ENCODE data around the gene HPS3. TPM values are rescaled to one million over a fixed set of nuclear protein-coding genes. Genes with fewer than 3 reads are reported as not detected.
A peak's percentile ranks its signal among the peaks of the same experiment; 100 is the strongest.

HPS3 gene
- total RNA-seq, 4 donors from 2014 or later, result 17.8 to 39.5 (median 24.7) TPM

GRCh38 chr3:149134575-149134974 is 5.1 kb downstream of the HPS3 start:
- no peaks in the 10 kb centered on the region for H3K9me3 ChIP-seq
- no peaks in the 10 kb centered on the region for H3K27me3 ChIP-seq
- H3K36me3 ChIP-seq, result no peaks in the 10 kb centered on the region
- H3K27ac ChIP-seq, result peak overlapping the region; percentile 30 to 88 (median 60)
- TF ChIP-seq EP300 (IDR thresholded peaks at IDR 0.05), result peak in 1 of 2 donors; percentile 68
- no peak for TF ChIP-seq POLR2A (IDR thresholded peaks at IDR 0.05)
- no peak for DNase-seq (ENCODE audit: low spot score in 2 of 2)
- WGBS, 2 donors, result 13 to 15% methylated on average over 3 of the region's 3 CpGs
- peaks cover 0 to 55% (median 30%) of the 10 kb centered on the region in 4 donors for H3K4me1 ChIP-seq
- H3K4me3 ChIP-seq, result no peak overlapping the region

- peaks cover 0 to 51% (median 0%) of the 10 kb centered on the region in 3 donors for H3K36me3 ChIP-seq
- no peak overlapping the region for H3K4me3 ChIP-seq
- TF ChIP-seq EP300 (IDR thresholded peaks at IDR 0.05), result no peak
- TF ChIP-seq POLR2A (IDR thresholded peaks at IDR 0.05), result no peak
- no peak for TF ChIP-seq CTCF (IDR thresholded peaks at IDR 0.05)
- no peak for DNase-seq (ENCODE audit: low spot score in 2 of 2)
- WGBS, 2 donors, result 68 to 70% methylated on average over 4 of the region's 4 CpGs
- peak overlapping the region in 1 of 4 donors; percentile 13 for H3K27ac ChIP-seq
- no peaks in the 10 kb centered on the region for H3K9me3 ChIP-seq
- H3K27me3 ChIP-seq, result no peaks in the 10 kb centered on the region
- peaks cover 0 to 3% (median 0%) of the 10 kb centered on the region in 4 donors for H3K4me1 ChIP-seq
Measured at GRCh38 chr3:149142682-149143081, 13.2 kb downstream of the HPS3 start.

- H3K4me1 ChIP-seq, result peaks cover 0 to 3% (median 0%) of the 10 kb centered on the region in 4 donors
- no peak for TF ChIP-seq POLR2A (IDR thresholded peaks at IDR 0.05)
- TF ChIP-seq CTCF (IDR thresholded peaks at IDR 0.05), result no peak
- no peak for TF ChIP-seq EP300 (IDR thresholded peaks at IDR 0.05)
- H3K27ac ChIP-seq, result peak overlapping the region in 2 of 4 donors; percentile 12 to 53
- H3K27me3 ChIP-seq, result no peaks in the 10 kb centered on the region
- H3K4me3 ChIP-seq, result no peak overlapping the region
- H3K36me3 ChIP-seq, result peaks cover 0 to 76% (median 3%) of the 10 kb centered on the region in 3 donors
- H3K9me3 ChIP-seq, result no peaks in the 10 kb centered on the region
- no peak for DNase-seq (ENCODE audit: low spot score in 2 of 2)
- WGBS, 2 donors, result 75 to 77% methylated on average over 2 of the region's 2 CpGs
Measured at GRCh38 chr3:149145356-149145755, 15.9 kb downstream of the HPS3 start.

- Histone ChIP-seq H3K4me1 (peaks cover 0 to 3% (median 0%) of the 10 kb centered on the region in 4 donors), H3K36me3 (peaks cover 0 to 82% (median 7%) of the 10 kb centered on the region in 3 donors), H3K27ac (peak overlapping the region in 3 of 4 donors; percentile 23 to 51 (median 36)), H3K27me3 (no peaks in the 10 kb centered on the region), H3K9me3 (no peaks in the 10 kb centered on the region), H3K4me3 (no peak overlapping the region)
- WGBS, 2 donors, result 79 to 88% methylated on average over 1 of the region's 1 CpG
- TF ChIP-seq EP300 (IDR thresholded peaks at IDR 0.05) (peak; percentile 13 to 69), POLR2A (IDR thresholded peaks at IDR 0.05) (no peak)
- no peak for DNase-seq (ENCODE audit: low spot score in 2 of 2)
Measured at GRCh38 chr3:149145974-149146373, 16.5 kb downstream of the HPS3 start.

- 98 to 99% methylated on average over 6 of the region's 6 CpGs for WGBS, 2 donors
- TF ChIP-seq POLR2A (IDR thresholded peaks at IDR 0.05) (no peak), EP300 (IDR thresholded peaks at IDR 0.05) (no peak), CTCF (IDR thresholded peaks at IDR 0.05) (no peak)
- no peak for DNase-seq (ENCODE audit: low spot score in 2 of 2)
- H3K27me3 ChIP-seq, result no peaks in the 10 kb centered on the region
- H3K4me3 ChIP-seq, result no peak overlapping the region
- no peaks in the 10 kb centered on the region for H3K9me3 ChIP-seq
- H3K4me1 ChIP-seq, result peaks cover 0 to 16% (median 2%) of the 10 kb centered on the region in 4 donors
- no peak overlapping the region for H3K27ac ChIP-seq
- H3K36me3 ChIP-seq, result peaks cover 0 to 83% (median 7%) of the 10 kb centered on the region in 3 donors
Measured at GRCh38 chr3:149150436-149150835, 21.0 kb downstream of the HPS3 start.

- TF ChIP-seq CTCF (IDR thresholded peaks at IDR 0.05) (no peak), EP300 (IDR thresholded peaks at IDR 0.05) (peak in 1 of 2 donors; percentile 54)
- H3K27ac ChIP-seq, result peak overlapping the region in 2 of 4 donors; percentile 31 to 63
- DNase-seq (ENCODE audit: low spot score in 2 of 2), result no peak
- peaks cover 0 to 14% (median 2%) of the 10 kb centered on the region in 4 donors for H3K4me1 ChIP-seq
- H3K4me3 ChIP-seq, result no peak overlapping the region
- peaks cover 0 to 84% (median 7%) of the 10 kb centered on the region in 3 donors for H3K36me3 ChIP-seq
- no peaks in the 10 kb centered on the region for H3K27me3 ChIP-seq
- no peaks in the 10 kb centered on the region for H3K9me3 ChIP-seq
- 50 to 64% methylated on average over 2 of the region's 2 CpGs for WGBS, 2 donors
Measured at GRCh38 chr3:149151843-149152242, 22.4 kb downstream of the HPS3 start.

Measured in tibial nerve (tissue), 4 donors.